NCI-H1930 (cell line): ENCODE measurements around the gene EPS8L2.
"Not testable (repeated sequence)": the region's sequence is repeated elsewhere in the genome, so short reads cannot be mapped to it uniquely, and the experiment has no call there.

Source experiments
- DNase-seq, 2 experiments: peaks; one replicate each; lab custom pipeline; 2025; lab: John Stamatoyannopoulos, UW

Gene EPS8L2

DNA sequence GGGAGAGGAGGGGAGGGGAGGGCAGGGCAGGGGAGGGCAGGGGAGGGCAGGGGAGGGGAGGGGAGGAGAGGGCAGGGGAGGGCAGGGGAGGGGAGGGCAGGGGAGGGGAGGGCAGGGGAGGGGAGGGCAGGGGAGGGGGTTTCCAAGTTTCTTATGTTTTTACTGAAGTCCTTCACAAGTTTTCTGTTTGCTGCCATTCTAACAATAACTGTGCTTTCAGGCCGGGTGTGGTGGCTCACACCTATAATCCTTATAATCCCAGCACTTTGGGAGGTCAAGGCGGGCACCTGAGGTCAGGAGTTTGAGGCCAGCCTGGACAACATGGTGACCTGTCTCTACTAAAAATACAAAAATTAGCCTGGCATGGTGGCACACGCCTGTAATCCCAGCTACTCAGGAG, 15.8 kb upstream of the EPS8L2 start:
- DNase-seq: not testable (repeated sequence)

DNA sequence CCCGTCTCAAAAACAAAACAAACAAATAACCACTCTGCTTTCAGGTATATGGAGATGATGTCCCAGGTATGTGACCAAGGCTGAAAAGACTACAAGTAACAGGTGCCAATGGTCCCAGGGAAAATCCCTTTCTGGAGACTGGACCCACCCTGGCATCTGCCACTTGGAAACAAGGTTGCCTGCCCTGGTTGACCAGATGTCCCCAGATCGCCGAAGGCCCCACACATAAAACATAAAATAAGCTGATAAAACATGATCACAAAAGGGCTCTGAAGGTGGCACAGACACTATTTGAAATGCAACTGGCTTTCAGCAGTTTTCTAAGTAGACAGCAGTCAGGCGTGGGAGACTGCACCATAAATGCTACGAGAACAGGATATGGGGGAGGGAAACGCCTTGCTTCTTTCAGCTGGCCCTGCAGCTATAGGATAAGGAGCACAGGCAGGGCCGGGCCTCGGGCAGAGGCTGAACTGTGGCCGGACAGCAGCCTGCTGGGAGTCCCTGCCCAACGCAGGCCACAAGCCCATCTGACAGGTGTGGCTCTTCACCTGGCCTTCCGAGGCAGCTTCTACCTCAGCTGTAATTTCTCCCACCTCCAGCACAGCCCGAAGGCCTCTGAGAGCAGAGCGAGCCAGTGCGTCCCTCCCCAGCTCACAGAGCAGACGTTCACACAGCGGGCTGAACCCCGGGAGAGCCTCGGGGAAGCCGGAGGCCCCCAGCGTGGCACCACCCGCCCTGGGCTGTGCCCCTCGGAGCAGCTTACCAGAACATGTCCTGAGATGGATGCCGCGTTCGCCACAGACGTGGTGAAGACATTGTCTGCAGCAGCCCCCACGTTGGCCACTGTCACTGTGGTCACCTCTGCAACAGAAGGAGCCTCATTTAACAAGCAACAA, 15.0 kb upstream of the EPS8L2 start:
- DNase-seq: no peak

DNA sequence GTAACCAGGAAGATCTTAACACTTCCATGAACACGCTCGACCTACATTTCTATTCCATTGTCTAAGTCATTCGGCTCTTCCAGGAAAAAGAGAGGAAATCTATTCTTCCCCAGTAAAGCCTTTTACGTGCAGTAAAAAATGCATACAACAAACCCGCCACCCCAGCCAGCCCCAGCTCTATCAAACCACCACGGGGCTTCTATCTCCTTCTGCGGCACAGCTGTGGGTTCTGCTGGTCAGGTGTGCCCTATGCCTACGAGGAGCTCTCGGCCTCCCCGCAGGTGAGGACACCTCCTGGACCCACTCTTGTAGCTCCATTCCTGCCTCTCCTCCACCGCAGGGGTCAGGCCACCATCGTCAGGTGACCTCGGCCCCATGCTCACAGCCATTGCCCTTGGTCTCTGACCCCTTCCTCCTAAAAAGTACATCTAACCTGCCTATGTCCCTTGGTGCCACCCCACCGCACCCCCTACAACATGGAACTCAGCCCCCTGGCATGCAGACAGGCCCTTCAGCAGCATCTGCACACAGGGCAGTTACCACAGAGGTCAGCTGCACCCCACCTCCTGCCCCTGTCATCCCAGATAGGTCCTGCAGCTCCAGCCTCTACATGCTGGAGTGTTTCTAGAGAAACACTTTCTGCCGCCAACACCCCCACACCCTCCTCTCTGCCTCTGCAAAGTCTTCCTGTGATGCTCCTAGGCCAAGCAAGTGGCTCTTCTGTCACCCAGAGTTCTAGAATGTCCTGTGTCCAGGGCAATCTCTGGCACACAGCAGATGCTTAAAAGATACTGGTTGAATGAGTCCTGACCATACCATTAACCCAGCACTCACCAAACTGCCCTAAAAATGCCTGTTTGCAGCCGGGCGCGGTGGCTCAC, 14.1 kb upstream of the EPS8L2 start:
- DNase-seq: no peak

DNA sequence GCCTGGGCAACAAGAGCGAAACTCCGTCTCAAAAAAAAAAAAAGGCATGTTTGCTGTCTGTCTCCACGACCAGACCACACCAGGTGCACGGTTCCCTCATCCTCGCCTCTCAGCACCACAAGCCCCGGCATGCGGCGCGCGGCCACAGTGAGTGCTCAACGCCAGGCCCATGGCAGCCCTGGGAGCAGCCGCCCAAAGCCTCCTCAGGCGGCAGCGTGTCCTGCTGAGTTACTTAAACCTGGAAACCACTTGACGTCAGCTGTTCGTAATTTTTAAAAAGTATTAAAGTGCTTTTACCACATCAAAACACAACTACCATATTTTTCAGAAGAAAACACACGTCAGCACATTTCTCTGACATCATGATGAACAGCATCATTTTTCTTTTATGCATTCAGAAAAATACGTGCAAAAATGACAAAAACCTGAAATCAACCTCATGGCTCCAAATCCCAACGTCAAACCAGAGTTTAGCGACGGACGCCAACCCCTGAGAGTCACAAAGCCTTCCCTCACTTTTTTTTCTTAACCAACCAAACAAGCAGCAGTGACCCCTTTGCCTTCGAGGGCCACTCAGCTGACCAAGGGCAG, 13.1 kb upstream of the EPS8L2 start:
- DNase-seq: no peak

DNA sequence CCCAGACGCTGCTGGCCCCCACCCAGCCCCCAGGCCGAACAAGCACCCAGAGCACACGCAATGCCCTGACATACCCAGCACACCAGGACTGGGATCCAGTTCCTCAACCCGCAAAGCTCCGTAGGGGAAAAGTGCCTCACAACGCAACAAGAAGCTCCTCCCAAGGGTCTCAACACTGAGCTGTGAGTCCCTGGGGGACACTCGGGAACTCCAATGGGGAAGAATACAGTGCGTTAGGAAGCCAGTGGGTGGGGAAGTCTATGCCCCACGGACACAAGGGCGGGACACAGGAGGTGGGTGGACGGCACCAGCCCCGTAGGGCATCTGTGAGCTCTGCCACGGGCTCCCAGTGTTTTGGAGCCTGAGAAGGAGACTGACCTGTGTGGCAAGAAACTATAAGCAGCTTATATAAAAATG, 12.6 kb upstream of the EPS8L2 start:
- no peak for DNase-seq

DNA sequence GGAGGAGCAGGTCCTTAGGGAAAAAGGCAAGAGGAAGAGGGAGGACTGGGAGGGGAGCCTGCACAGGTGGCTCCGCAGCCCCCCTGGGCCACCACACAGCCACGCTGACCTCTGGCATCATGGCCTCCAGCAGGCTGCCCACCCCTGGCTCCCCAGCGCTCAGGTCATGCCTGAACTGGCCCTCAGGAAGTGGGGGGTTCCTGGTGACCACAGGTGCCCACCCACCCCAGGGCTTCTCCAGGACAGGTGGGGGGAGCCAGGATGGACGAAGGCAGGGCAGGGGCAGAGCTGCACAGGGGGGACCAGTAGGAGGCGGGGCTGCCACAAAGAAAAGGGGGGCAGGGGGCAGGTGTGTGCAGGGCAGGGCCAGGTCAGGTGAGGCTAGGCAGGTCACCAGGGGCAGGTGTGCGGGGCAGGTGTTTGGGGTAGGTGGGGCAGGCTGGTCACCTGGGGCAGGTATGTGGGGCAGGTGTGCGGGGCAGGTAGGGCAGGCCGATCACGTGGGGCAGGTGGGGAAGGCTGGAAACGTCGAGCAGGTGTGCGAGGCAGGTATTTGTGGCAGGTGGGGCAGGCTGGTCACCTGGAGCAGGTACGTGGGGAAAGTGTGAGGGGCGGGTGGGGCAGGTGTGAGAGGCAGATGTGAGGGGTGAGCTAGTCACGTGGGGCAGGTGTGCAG, 12.0 kb upstream of the EPS8L2 start:
- peak in 1 of 2 experiments; percentile 47 for DNase-seq

DNA sequence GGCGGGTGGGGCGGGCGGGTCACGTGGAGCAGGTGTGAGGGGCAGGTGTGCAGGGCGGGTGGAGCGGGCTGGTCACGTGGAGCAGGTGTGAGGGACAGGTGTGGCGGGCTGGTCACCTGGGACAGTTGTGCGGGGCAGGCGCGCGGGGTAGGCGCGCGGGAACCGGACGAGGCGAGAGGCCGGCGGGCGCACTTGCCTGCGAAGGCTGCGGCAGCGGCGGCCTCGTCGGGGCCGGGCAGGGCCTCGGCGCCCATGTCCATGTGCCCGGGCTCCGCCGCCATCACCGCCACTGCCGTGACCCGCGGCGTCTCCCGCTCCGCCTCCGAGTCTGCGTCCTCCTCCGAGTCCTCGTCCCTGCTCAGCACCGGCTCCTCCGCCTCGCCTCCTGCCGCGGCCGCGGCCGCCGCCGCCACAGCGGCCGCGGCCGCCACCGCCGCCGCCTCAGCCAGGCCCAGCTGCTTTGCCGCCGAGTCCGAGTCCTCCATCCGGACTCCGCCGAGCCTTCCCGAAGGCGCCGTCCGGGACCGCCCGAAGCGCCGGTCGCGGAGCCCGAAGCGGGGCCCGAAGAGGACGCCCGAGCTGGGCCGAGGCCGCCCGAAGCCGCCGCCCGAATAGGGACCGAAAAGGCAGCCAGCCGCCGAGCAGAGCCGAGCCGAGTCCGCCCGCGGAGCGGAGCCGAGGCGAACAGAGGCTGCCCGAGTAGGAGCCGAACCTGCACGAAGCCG, 11.3 kb upstream of the EPS8L2 start, which contains the start of gene DEAF1:
Gene DEAF1, minus strand, starts transcription at position 660 of the 725 bp plus-strand sequence. Its CDS starts 175 bp downstream, at position 485.
- DNase-seq: peak; percentile 99

DNA sequence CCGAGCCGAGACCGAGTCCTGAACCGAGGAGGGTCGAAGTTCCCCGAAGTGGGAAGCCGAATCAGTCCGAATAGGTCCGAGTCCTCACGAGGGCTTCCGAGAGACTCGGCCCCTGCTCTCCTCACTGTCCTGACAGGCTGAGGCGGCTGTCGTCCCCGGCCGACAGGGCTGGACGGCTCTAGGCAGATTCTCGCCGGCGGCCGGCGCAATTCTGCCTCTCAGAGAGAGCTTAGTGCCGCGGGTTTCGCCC, 10.8 kb upstream of the EPS8L2 start:
- no peak for DNase-seq

DNA sequence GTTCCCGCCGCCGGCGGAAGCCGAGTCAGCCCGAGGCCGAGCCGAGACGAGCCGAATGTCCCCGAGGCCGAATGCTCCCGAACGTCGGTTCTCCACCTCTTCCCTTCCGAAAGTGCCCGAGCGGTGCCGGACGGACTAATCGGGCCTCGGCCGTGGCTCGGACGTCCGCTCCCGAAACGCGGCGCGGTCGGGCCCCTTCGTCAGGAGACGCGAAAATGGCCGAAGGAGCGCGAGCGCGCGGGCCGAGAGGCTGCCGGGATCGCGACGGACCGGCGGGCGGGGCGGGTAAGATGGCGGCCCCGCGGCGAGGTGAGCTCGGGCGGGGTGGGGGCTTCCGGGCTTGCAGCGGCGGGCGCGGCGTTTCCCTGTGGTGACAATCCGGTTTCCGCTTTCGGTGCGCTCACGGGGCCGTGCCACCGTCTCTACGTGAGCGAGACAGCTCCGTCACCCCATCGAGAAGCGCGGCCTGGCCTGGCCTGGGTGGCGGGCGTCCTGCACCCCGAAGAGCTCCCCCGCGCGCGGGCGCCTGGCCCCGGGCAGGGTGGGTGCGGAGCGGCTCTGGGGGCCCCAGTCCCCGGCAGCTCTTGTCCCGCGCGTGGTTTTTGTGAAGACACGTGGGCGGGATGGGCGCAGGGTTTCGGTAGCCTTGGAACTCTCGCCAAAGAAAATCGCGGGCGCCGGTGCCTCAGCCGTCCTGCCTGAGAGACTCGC, 10.3 kb upstream of the EPS8L2 start, which contains the start of gene TMEM80:
Gene TMEM80, plus strand, starts transcription at position 279 of the 711 bp plus-strand sequence. Its CDS starts 12 bp downstream, at position 291.
- DNase-seq: peak; percentile 99 to 100

DNA sequence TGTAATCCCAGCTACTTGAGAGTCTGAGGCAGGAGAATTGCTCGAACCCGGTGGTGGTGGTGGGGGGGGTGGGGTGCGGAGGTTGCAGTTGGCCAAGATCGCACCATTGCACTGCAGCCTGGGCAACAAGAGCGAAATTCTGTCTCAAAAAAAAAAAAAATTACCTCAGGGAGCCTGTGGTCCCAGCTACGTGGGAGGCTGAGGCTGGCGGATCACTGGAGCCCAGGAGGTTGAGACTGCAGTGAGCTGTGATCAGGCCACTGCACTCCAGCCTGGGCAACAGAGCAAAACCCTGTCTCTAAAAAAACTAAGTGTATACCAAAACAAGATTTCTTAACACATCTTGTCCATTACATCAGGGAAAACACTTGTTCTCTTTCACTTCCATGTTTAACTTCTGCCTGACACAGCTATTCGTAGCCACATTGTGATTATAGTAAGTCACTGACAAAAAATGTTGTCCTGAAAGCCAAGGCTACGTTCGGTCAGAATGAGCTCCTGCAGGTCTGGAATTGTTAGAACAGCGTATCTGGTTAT, 9.0 kb upstream of the EPS8L2 start:
- DNase-seq: no peak

DNA sequence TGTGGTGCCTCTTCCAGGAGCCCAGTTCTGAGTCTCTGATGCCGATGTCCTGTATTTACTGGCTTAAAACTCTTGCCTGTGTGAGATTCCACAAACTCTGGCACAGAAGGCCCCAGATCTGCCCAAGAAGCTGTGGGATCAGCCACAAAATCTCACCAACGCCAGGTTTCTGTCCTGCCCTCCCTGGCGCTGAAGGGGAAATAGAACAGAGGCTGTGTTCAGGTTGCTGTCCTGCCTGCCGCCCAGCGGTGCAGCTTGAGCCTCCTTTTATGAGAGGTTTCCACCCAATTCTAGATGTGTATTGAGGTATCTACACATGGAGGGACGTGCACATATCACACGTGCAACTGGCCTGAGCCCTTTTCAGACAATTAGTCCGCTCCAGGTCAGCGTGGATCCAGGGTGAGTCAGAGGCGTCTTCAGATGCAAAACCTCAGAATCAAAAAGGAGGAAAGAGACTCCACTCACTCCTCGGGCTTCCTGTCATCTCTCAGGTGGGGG, 8.2 kb upstream of the EPS8L2 start:
- DNase-seq: no peak

DNA sequence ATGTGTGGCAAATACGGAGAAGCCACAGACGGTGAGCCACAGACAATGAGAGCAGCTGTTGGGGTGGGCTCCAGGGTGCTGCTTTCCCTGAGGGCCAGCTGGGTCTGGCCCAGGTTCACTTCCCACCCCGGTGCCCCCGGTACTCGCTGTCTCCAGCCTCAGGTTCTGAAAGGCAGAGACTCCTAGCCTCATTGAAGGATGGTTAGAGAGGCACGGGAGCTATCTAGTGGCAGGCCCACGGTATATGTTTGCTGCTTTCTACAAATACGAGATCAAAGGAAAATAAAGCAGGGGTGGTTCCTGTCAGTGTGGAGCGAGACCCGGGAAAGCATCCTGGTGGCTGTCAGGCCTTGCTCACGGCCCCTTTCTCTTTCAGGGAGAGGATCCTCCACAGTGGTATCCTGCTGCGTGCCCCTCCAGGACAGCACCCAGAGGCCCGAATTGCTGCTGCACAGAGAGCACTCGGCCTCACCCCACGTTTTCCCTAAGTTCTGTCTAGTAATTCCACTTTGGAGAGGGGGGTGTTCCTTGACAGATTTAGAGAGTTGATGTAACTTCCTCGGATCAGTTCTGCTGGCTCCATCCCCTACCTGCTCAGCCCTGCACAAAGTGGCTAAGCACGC, 7.4 kb upstream of the EPS8L2 start:
- no peak for DNase-seq

DNA sequence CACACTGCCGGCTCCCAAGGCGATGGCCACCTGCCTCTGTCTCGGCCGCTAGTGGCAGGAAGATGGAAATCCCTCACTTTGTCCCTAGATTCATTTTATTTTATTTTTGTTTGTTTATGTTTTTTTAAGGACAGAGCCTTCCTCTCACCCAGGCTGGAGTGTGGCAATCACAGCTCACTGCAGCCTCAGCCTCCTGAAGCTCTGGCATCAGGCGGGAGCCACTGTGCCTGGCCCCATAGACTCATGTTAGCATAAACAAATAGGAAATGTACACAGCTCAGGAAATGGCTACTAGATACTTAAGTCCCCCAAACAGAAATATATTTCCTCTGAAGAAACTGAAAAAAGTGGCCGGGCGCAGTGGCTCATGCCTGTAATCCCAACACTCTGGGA, 6.9 kb upstream of the EPS8L2 start:
- DNase-seq: no peak

DNA sequence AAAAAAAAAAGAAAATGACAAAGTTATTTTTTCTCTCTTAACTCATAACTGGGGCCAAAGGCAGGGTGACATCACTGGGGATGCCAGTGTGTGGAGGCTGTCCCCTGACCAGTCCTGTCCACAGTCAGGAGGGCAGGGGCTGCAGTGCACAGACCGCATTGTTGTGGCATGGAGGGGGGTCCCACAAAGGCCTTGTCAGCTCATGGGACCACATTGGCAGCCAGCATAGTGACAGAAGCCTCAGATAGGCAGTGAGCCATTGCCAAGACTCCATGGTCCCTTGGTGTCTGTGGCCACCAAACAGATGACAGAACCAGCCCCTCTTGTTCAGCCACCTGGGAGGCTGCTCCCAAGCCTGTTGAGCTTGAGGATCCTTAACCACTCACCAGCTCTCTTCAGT, 6.3 kb upstream of the EPS8L2 start:
- no peak for DNase-seq

DNA sequence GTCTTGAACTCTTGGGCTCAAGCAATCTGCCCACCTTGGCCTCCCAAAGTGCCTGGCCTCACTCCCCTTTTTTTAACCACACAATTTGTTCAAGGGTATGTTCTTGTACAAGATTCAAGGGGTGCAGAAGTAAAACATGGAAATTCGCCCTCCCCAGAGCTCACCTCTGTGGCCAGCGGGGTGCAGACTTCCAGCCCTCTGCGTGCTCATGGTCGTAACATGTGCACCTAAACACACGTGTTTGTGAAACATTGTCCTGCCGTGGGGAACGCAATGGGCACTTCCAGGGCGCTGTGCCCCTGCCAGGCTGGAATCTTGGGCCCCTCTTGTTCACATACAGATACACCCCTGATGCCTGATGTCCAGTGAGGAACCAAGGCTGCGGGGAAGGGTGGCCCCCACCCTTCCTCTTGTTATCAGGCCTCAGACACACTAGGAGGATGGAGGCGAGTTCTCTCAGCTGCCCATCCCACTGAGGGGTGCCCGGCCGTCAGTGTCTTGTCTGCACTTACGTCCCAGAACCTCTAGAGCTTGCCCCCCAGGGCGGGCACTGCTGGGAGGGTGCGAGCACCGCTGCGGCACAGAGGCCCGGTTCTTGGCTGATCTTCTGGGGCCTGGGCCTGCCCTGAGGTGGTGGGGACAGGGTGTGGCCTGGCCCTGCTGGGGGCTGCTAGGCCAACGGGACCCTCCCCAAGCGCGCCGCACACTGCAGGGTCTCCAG, 4.1 kb upstream of the EPS8L2 start:
- DNase-seq: no peak

DNA sequence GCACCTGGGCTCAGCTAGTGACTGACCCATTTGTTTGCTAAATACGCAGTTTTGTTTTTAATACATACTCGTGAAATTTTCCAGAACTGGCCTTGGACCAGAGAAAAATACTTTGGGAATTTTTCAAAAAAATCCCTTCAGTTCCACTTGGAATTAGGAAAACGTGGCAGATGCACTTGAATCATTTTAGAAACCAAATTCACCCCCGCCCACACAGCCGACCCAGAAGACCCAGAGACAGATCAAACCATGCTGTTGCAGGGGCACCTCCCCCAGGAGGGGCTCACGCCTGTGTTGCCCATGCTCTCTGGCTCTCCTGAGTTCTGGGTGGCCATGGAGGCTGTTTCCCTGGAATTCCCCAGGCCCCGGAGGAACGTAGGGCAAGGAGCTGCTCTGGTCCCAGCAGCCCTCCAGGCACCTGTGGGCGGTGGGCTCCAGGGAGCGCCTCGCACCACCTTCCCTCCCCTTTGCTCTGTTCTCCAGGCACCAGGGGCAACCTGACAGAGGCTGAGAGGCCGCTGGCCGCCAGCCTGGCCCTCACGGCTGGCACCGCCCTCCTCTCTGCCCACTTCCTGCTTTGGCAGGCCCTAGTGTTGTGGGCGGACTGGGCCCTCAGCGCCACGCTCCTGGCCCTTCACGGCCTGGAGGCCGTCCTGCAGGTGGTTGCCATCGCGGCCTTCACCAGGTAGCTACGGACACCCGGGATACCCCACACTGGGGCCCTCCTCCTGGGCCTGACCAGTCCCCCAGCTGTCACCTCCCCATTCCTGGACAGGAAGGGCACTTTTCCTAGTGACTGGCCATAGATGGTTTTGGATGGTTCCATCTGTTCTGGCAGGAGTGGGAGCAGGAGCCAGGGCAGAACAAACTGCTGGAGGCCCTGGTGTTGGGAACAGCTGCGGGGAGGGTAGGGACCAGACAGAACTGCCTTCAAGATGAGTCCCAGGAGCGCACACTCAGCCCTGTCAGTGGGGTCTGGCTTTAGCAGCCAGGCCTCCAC, 3.3 kb upstream of the EPS8L2 start:
- DNase-seq: no peak

DNA sequence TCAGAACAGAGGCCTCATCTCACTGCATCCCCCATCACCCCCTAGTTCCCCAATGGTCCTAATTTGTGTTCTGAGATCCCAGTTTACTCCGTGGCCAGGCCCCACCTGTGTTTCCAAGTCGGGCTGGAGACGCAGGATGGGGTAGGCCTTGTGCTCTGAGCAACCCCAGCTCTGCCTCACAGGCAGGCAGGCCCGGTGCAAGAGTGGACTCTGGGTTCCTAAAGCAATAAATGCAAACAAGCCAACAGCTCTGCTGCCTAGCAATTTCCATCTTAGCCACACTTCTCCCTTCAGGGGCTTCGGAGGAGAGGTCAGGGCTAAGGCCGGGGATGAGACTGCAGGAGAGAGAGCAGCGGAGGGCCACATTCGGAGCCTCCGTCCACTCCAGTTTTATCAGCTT, 2.5 kb upstream of the EPS8L2 start:
- DNase-seq: no peak

DNA sequence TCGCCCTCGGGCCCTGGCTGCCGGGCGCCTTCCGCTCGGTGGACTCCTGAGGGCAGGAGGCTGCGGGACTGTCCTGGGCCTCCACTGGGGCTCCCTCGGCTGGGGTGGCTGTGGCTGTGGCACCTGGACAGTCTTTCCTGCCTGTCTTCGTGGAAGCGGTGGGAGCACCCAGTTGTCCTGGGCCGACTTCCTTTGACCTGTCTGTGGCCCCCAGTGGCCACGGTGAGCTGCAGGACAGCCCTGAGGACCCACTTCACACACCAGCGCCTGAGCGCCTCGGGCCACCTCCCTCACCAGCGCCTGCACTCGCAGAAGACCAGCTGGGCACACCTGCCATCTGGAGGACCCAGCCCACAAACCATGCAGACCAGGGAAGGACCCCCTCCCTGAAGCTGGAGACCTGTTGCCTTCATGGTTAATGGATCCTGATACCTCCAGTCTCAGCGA, 1.8 kb upstream of the EPS8L2 start:
- no peak for DNase-seq
